ENCODE measurements around the gene MAGI1.
"Not testable (repeated sequence)": the region's sequence is repeated elsewhere in the genome, so short reads cannot be mapped to it uniquely, and the experiment has no call there.

MAGI1 gene

GRCh38 chr3:66038726-66039589, at the start of gene MAGI1:
MAGI1 (minus strand) TSS chr3:66038918; CDS start chr3:66038308, 610 bp downstream.
- peak; percentile 79 to 94 for DNase-seq

GRCh38 chr3:66083784-66084213, 45.1 kb upstream of the MAGI1 start:
- no peak for DNase-seq

- no peak for DNase-seq
Observed at GRCh38 chr3:66083096-66083678, 44.5 kb upstream of the MAGI1 start.

- DNase-seq = no peak
Observed at GRCh38 chr3:66082679-66083078, 44.0 kb upstream of the MAGI1 start.

- DNase-seq = no peak
Observed at GRCh38 chr3:66080167-66080566, 41.4 kb upstream of the MAGI1 start.

- DNase-seq = no peak
Observed at GRCh38 chr3:66077973-66078372, 39.3 kb upstream of the MAGI1 start.

GRCh38 chr3:66076861-66077470, 38.2 kb upstream of the MAGI1 start:
- DNase-seq = no peak

- DNase-seq = no peak
Observed at GRCh38 chr3:66075281-66075680, 36.6 kb upstream of the MAGI1 start.

GRCh38 chr3:66073464-66074141, 34.9 kb upstream of the MAGI1 start:
- no peak for DNase-seq

- peak in 1 of 2 experiments; percentile 40 for DNase-seq
Observed at GRCh38 chr3:66068255-66068654, 29.5 kb upstream of the MAGI1 start.

GRCh38 chr3:66066963-66067617, 28.4 kb upstream of the MAGI1 start:
- DNase-seq = peak; percentile 65 to 87

GRCh38 chr3:66055289-66055688, 16.6 kb upstream of the MAGI1 start:
- no peak for DNase-seq

- DNase-seq = no peak
Observed at GRCh38 chr3:66053550-66054094, 14.9 kb upstream of the MAGI1 start.

GRCh38 chr3:66052721-66053549, 14.2 kb upstream of the MAGI1 start:
- no peak for DNase-seq

GRCh38 chr3:66050821-66051220, 12.1 kb upstream of the MAGI1 start:
- DNase-seq = no peak

- no peak for DNase-seq
Observed at GRCh38 chr3:66048051-66048395, 9.3 kb upstream of the MAGI1 start.

- no peak for DNase-seq
Observed at GRCh38 chr3:66047311-66048050, 8.8 kb upstream of the MAGI1 start.

- not testable (repeated sequence) for DNase-seq
Observed at GRCh38 chr3:66046321-66046720, 7.6 kb upstream of the MAGI1 start.

GRCh38 chr3:66041828-66042227, 3.1 kb upstream of the MAGI1 start:
- no peak for DNase-seq

- no peak for DNase-seq
Observed at GRCh38 chr3:66041116-66041515, 2.4 kb upstream of the MAGI1 start.

- peak in 1 of 2 experiments; percentile 17 for DNase-seq
Observed at GRCh38 chr3:66039590-66039887, 821 bp upstream of the MAGI1 start.
